BLaER1 treated with 17β-estradiol and CSF1 and Interleukin-3, amounts not matched to agents 10 nM and 100 nM (cell line): ENCODE measurements around the gene HHLA2.

Source experiments
- H3K27ac ChIP-seq, 11 experiments: shearing (Covaris generic); formaldehyde crosslinking; 2 replicates each; pipeline ENCODE4 v1.8.1; 2022
- H3K27me3 ChIP-seq, 11 experiments: shearing (Covaris generic); formaldehyde crosslinking; 2 replicates each; pipeline ENCODE4 v1.8.1; 2022
- H3K36me3 ChIP-seq, 11 experiments: shearing (Covaris generic); formaldehyde crosslinking; 2 replicates each; pipeline ENCODE4 v1.8.1; 2022
- H3K4me1 ChIP-seq, 10 experiments: shearing (Covaris generic); formaldehyde crosslinking; 2 replicates each; pipeline ENCODE4 v1.8.1; 2022
- H3K4me2 ChIP-seq, 11 experiments: shearing (Covaris generic); formaldehyde crosslinking; 2 replicates each; pipeline ENCODE4 v1.8.1; 2022
- H3K4me3 ChIP-seq, 10 experiments: shearing (Covaris generic); formaldehyde crosslinking; 2 replicates each; pipeline ENCODE4 v1.8.1; 2022
- H3K9ac ChIP-seq, 11 experiments: shearing (Covaris generic); formaldehyde crosslinking; 2 replicates each; pipeline ENCODE4 v1.8.1; 2022
- H3K9me3 ChIP-seq, 11 experiments: shearing (Covaris generic); formaldehyde crosslinking; replicated peaks in 1 of 11; 2 replicates each; pipeline ENCODE4 v1.8.1; 2022
- H4K20me1 ChIP-seq, 11 experiments: shearing (Covaris generic); formaldehyde crosslinking; 2 replicates each; pipeline ENCODE4 v1.8.1; 2022
- Cebpa-rat ChIP-seq, 11 experiments: shearing (Covaris generic); IDR thresholded peaks; 2 replicates each; pipeline ENCODE4 v1.8.1; 2022

The HHLA2 gene

GRCh38 chr3:108329508-108329907 lies 33.2 kb downstream of the HHLA2 start:
- Histone ChIP-seq H3K4me3 (no peak overlapping the region), H3K4me1 (0 out of 20 replicates have a peak, but pooled peaks cover 0 to 5% (median 0%) of the 10 kb centered on the region in 10 experiments), H3K9me3 (peaks cover 0 to 18% (median 8%) of the 10 kb centered on the region in 11 experiments; a peak in 10 of 22 replicates), H3K36me3 (no peaks in the 10 kb centered on the region), H4K20me1 (no peaks in the 10 kb centered on the region), H3K27ac (no peak overlapping the region), H3K4me2 (0 out of 22 replicates have a peak overlapping the region, but pooled peaks of 1 of the 11 experiments have one; percentile 10), H3K9ac (no peak overlapping the region), H3K27me3 (no peaks in the 10 kb centered on the region)
- no peak for TF ChIP-seq Cebpa-rat (IDR thresholded peaks at IDR 0.05)

- Histone ChIP-seq H3K4me3 (no peak overlapping the region), H3K4me2 (no peak overlapping the region), H3K27me3 (no peaks in the 10 kb centered on the region), H3K27ac (no peak overlapping the region), H3K36me3 (no peaks in the 10 kb centered on the region), H3K4me1 (0 out of 20 replicates have a peak, but pooled peaks cover 0 to 5% (median 0%) of the 10 kb centered on the region in 10 experiments), H4K20me1 (no peaks in the 10 kb centered on the region), H3K9ac (no peak overlapping the region), H3K9me3 (peaks cover 0 to 18% (median 8%) of the 10 kb centered on the region in 11 experiments; a peak in 10 of 22 replicates)
- TF ChIP-seq Cebpa-rat (IDR thresholded peaks at IDR 0.05), result no peak
These were observed 33.6 kb downstream of the HHLA2 start for GRCh38 chr3:108329947-108330346.

- Histone ChIP-seq H3K4me2 (no peak overlapping the region), H3K27me3 (no peaks in the 10 kb centered on the region), H3K4me1 (0 out of 20 replicates have a peak, but pooled peaks cover 0 to 5% (median 0%) of the 10 kb centered on the region in 10 experiments), H3K9ac (no peak overlapping the region), H3K4me3 (no peak overlapping the region), H3K36me3 (no peaks in the 10 kb centered on the region), H4K20me1 (no peaks in the 10 kb centered on the region), H3K27ac (no peak overlapping the region), H3K9me3 (peaks cover 0 to 7% (median 0%) of the 10 kb centered on the region in 11 experiments; a peak in 4 of 22 replicates)
- no peak for TF ChIP-seq Cebpa-rat (IDR thresholded peaks at IDR 0.05)
These were observed 35.4 kb downstream of the HHLA2 start for GRCh38 chr3:108331792-108332191.

GRCh38 chr3:108333961-108334360 lies 37.6 kb downstream of the HHLA2 start:
- Histone ChIP-seq H3K27ac (no peak overlapping the region), H3K36me3 (no peaks in the 10 kb centered on the region), H3K4me1 (peaks cover 0 to 6% (median 0%) of the 10 kb centered on the region in 10 experiments; a peak in 3 of 20 replicates), H3K27me3 (no peaks in the 10 kb centered on the region), H3K4me2 (no peak overlapping the region), H3K4me3 (no peak overlapping the region), H3K9ac (no peak overlapping the region), H4K20me1 (no peaks in the 10 kb centered on the region), H3K9me3 (no peaks in the 10 kb centered on the region)
- TF ChIP-seq Cebpa-rat (IDR thresholded peaks at IDR 0.05), result no peak

- Histone ChIP-seq H3K9ac (no peak overlapping the region), H3K4me3 (no peak overlapping the region), H3K4me2 (no peak overlapping the region), H3K27ac (no peak overlapping the region), H3K27me3 (no peaks in the 10 kb centered on the region), H4K20me1 (no peaks in the 10 kb centered on the region), H3K36me3 (no peaks in the 10 kb centered on the region), H3K9me3 (no peaks in the 10 kb centered on the region), H3K4me1 (peaks cover 0 to 8% (median 0%) of the 10 kb centered on the region in 10 experiments; a peak in 3 of 20 replicates)
- TF ChIP-seq Cebpa-rat (IDR thresholded peaks at IDR 0.05), result no peak
These were observed 38.4 kb downstream of the HHLA2 start for GRCh38 chr3:108334701-108335100.

GRCh38 chr3:108338901-108339545 lies 42.7 kb downstream of the HHLA2 start:
- no peak overlapping the region for H3K9ac ChIP-seq

GRCh38 chr3:108341911-108342310 lies 45.6 kb downstream of the HHLA2 start:
- H3K9me3 ChIP-seq, result no peaks in the 10 kb centered on the region
- TF ChIP-seq Cebpa-rat (IDR thresholded peaks at IDR 0.05), result no peak
- peaks cover 12 to 46% (median 31%) of the 10 kb centered on the region in 10 experiments for H3K4me1 ChIP-seq
- no peaks in the 10 kb centered on the region for H3K36me3 ChIP-seq
- H3K27ac ChIP-seq, result no peak overlapping the region
- H3K4me3 ChIP-seq, result no peak overlapping the region
- H4K20me1 ChIP-seq, result no peaks in the 10 kb centered on the region
- no peak overlapping the region for H3K4me2 ChIP-seq
- no peak overlapping the region for H3K9ac ChIP-seq
- H3K27me3 ChIP-seq, result no peaks in the 10 kb centered on the region

More at GRCh38 chr3:108338901-108339545, 42.7 kb downstream of the HHLA2 start:
- peaks cover 0 to 18% (median 5%) of the 10 kb centered on the region in 10 experiments; a peak in 6 of 20 replicates for H3K4me1 ChIP-seq
- H3K36me3 ChIP-seq, result no peaks in the 10 kb centered on the region
- no peak overlapping the region for H3K27ac ChIP-seq
- no peaks in the 10 kb centered on the region for H3K27me3 ChIP-seq
- H3K4me3 ChIP-seq, result no peak overlapping the region
- no peak for TF ChIP-seq Cebpa-rat (IDR thresholded peaks at IDR 0.05)
- no peak overlapping the region; a peak in 1 of 22 replicates for H3K4me2 ChIP-seq
- H4K20me1 ChIP-seq, result no peaks in the 10 kb centered on the region
- no peaks in the 10 kb centered on the region for H3K9me3 ChIP-seq

- no peak overlapping the region for H3K9ac ChIP-seq
- no peak overlapping the region for H3K4me3 ChIP-seq
- no peaks in the 10 kb centered on the region for H3K36me3 ChIP-seq
- no peaks in the 10 kb centered on the region for H3K9me3 ChIP-seq
- TF ChIP-seq Cebpa-rat (IDR thresholded peaks at IDR 0.05), result no peak
- no peaks in the 10 kb centered on the region for H3K27me3 ChIP-seq
- peak overlapping the region in 1 of 11 experiments; percentile 2; a peak in 2 of 22 replicates for H3K4me2 ChIP-seq
- H3K27ac ChIP-seq, result no peak overlapping the region
- no peaks in the 10 kb centered on the region for H4K20me1 ChIP-seq
- H3K4me1 ChIP-seq, result peaks cover 12 to 53% (median 33%) of the 10 kb centered on the region in 10 experiments
These were observed 46.6 kb downstream of the HHLA2 start for GRCh38 chr3:108342837-108343486.

- Histone ChIP-seq H3K4me2 (no peak overlapping the region), H3K36me3 (no peaks in the 10 kb centered on the region), H4K20me1 (no peaks in the 10 kb centered on the region), H3K4me3 (no peak overlapping the region), H3K9ac (no peak overlapping the region), H3K9me3 (no peaks in the 10 kb centered on the region), H3K27me3 (no peaks in the 10 kb centered on the region), H3K27ac (no peak overlapping the region), H3K4me1 (peaks cover 12 to 53% (median 33%) of the 10 kb centered on the region in 10 experiments)
- no peak for TF ChIP-seq Cebpa-rat (IDR thresholded peaks at IDR 0.05)
These were observed 47.1 kb downstream of the HHLA2 start for GRCh38 chr3:108343491-108343890.
